Epithelial cell of proximal tubule (primary cell): ENCODE results near the gene TMEM170A. TPM values are rescaled to one million over a fixed set of nuclear protein-coding genes. Genes with fewer than 3 reads are reported as not detected.
"Not testable (repeated sequence)": the region's sequence is repeated elsewhere in the genome, so short reads cannot be mapped to it uniquely, and the experiment has no call there.

Experiments
- DNase-seq: peaks from one replicate; pipeline ENCODE4 v3.0.0-alpha.2; 2011; ENCODE audit warnings: low read depth
- H3K4me3 ChIP-seq: 2 replicates; pipeline ENCODE4 v1.5.1; 2011; ENCODE audit warnings: low read depth, mild to moderate bottlenecking, low read length
- CTCF ChIP-seq: conservative IDR thresholded peaks from 2 replicates; pipeline ENCODE4 v1.5.1; 2012; ENCODE audit warnings: low read depth, mild to moderate bottlenecking, low read length
- total RNA-seq: library from RNA; depleted of rRNA; stranded (reverse); fragments of >200 nt; gene quantifications from 2 replicates; pipeline ENCODE4 v1.2.3, GENCODE V29; 2015

The TMEM170A gene
- total RNA-seq, 1 donor from 2014 or later: 28.8 TPM

- TF ChIP-seq CTCF: no peak
- DNase-seq: no peak
- H3K4me3 ChIP-seq: no peak overlapping the region
Observed at GRCh38 chr16:75460446-75460845, 4.0 kb downstream of the TMEM170A start.

- DNase-seq: no peak
- TF ChIP-seq CTCF: no peak
- H3K4me3 ChIP-seq: no peak overlapping the region
Observed at GRCh38 chr16:75459691-75460090, 4.8 kb downstream of the TMEM170A start.

GRCh38 chr16:75458439-75458838 is 6.0 kb downstream of the TMEM170A start:
- DNase-seq: no peak
- H3K4me3 ChIP-seq: no peak overlapping the region
- TF ChIP-seq CTCF: no peak

- no peak overlapping the region for H3K4me3 ChIP-seq
- no peak for TF ChIP-seq CTCF
- DNase-seq: no peak
Observed at GRCh38 chr16:75458029-75458428, 6.5 kb downstream of the TMEM170A start.

- TF ChIP-seq CTCF: no peak
- no peak for DNase-seq
- H3K4me3 ChIP-seq: no peak overlapping the region
Observed at GRCh38 chr16:75457485-75458021, 6.9 kb downstream of the TMEM170A start.

- no peak overlapping the region for H3K4me3 ChIP-seq
- TF ChIP-seq CTCF: no peak
Observed at GRCh38 chr16:75456971-75457370, 7.5 kb downstream of the TMEM170A start.

GRCh38 chr16:75456486-75456885 is 8.0 kb downstream of the TMEM170A start:
- H3K4me3 ChIP-seq, DNase-seq: not testable (repeated sequence)

More at GRCh38 chr16:75456971-75457370, 7.5 kb downstream of the TMEM170A start:
- DNase-seq: no peak
